ENCODE results near the gene DDX42. TPM values are rescaled to one million over a fixed set of nuclear protein-coding genes. Genes with fewer than 3 reads are reported as not detected.

The DDX42 gene
- total RNA-seq, 4 donors from 2014 or later = 106 to 154 (median 123) TPM

DNA sequence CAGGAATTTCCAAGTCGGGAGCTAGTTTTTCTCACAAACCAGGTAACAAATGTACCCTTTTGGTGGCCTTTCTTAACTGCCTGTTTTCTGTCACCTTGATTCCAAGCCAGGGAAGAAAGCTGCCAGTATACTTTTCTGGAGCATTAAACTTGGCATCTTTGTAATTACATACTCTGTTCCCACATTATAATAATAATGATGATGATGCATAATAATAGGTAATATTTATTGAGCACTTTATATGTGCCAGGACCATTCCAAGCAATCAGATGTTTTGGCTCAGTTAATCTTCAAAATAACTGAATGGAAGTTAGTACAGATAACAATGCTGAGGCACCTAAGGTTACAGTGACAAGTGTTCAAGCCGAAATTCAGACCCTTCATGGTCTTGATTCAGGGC, 42.2 kb downstream of the DDX42 start:
- no peaks in the 10 kb centered on the region for H3K27me3 ChIP-seq
- no peak overlapping the region for H3K4me3 ChIP-seq
- H3K27ac ChIP-seq = no peak overlapping the region
- H3K9me3 ChIP-seq = no peaks in the 10 kb centered on the region
- H3K4me1 ChIP-seq = no peaks in the 10 kb centered on the region
- DNase-seq (ENCODE audit: low spot score in 2 of 2) = no peak
- TF ChIP-seq, protein P1, sequence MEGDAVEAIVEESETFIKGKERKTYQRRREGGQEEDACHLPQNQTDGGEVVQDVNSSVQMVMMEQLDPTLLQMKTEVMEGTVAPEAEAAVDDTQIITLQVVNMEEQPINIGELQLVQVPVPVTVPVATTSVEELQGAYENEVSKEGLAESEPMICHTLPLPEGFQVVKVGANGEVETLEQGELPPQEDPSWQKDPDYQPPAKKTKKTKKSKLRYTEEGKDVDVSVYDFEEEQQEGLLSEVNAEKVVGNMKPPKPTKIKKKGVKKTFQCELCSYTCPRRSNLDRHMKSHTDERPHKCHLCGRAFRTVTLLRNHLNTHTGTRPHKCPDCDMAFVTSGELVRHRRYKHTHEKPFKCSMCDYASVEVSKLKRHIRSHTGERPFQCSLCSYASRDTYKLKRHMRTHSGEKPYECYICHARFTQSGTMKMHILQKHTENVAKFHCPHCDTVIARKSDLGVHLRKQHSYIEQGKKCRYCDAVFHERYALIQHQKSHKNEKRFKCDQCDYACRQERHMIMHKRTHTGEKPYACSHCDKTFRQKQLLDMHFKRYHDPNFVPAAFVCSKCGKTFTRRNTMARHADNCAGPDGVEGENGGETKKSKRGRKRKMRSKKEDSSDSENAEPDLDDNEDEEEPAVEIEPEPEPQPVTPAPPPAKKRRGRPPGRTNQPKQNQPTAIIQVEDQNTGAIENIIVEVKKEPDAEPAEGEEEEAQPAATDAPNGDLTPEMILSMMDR (IDR thresholded peaks at IDR 0.05) = no peak
- TF ChIP-seq POLR2A (IDR thresholded peaks at IDR 0.05) (no peak), EP300 (IDR thresholded peaks at IDR 0.05) (no peak)
- H3K36me3 ChIP-seq = peaks cover 4 to 100% (median 59%) of the 10 kb centered on the region in 3 donors
- 93 to 95% methylated on average over 2 of the region's 2 CpGs for WGBS, 2 donors

DNA sequence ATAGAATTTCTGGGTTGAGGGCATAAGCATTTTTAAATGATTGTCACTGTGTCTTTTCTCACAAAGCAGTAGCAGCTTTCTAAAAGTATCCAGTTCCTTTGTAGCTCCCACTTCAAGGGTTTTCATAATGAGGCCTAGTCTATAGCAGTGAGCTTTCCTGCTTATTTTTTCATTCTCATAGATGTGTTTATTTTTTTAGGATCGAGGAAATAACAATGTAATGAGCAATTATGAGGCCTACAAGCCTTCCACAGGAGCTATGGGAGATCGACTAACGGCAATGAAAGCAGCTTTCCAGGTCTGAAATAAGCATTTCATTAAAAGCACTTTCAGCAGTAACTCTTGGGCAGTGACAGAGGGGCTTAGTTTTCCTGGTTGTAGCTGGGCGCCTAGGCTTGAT, 42.7 kb downstream of the DDX42 start:
- H3K9me3 ChIP-seq = no peaks in the 10 kb centered on the region
- H3K4me3 ChIP-seq = no peak overlapping the region
- H3K4me1 ChIP-seq = no peaks in the 10 kb centered on the region
- H3K27me3 ChIP-seq = no peaks in the 10 kb centered on the region
- TF ChIP-seq POLR2A (IDR thresholded peaks at IDR 0.05) (no peak), EP300 (IDR thresholded peaks at IDR 0.05) (no peak)
- no peak overlapping the region for H3K27ac ChIP-seq
- 84 to 87% methylated on average over 4 of the region's 4 CpGs for WGBS, 2 donors
- no peak for DNase-seq (ENCODE audit: low spot score in 2 of 2)
- peaks cover 4 to 100% (median 61%) of the 10 kb centered on the region in 3 donors for H3K36me3 ChIP-seq

- H3K4me1 ChIP-seq = peaks cover 0 to 1% (median 0%) of the 10 kb centered on the region in 4 donors
- TF ChIP-seq POLR2A (IDR thresholded peaks at IDR 0.05) (no peak), EP300 (IDR thresholded peaks at IDR 0.05) (no peak)
- TF ChIP-seq, protein P1 (IDR thresholded peaks at IDR 0.05) = no peak
- peaks cover 0 to 100% (median 70%) of the 10 kb centered on the region in 3 donors for H3K36me3 ChIP-seq
- no peaks in the 10 kb centered on the region for H3K9me3 ChIP-seq
- no peak overlapping the region for H3K27ac ChIP-seq
- WGBS, 2 donors = 91 to 94% methylated on average over 27 of the region's 27 CpGs
- no peaks in the 10 kb centered on the region for H3K27me3 ChIP-seq
- DNase-seq (ENCODE audit: low spot score in 2 of 2) = no peak
- no peak overlapping the region for H3K4me3 ChIP-seq
Measured at GRCh38 chr17:63817736-63818385, 43.9 kb downstream of the DDX42 start.

DNA sequence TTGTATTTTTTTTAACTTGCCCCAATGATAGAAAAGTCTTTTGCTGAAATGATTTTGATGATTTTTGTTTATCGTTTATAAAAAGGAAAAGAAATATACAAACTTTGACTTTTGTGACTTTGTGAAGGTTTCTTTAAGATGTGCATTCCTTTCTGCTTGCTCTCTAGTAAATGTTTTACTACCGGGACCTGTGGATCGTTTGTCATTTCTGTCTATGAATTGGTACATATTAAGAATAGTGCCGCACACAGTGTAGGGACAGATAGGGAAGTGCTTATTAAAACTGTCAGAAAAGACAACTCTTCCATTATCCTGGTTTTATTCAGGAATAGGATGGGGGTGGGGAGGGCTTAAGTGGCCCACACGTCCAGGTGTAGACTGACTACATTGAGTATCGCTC, 45.2 kb downstream of the DDX42 start:
- no peaks in the 10 kb centered on the region for H3K27me3 ChIP-seq
- 63 to 71% methylated on average over 6 of the region's 6 CpGs for WGBS, 2 donors
- peaks cover 0 to 3% (median 0%) of the 10 kb centered on the region in 4 donors for H3K4me1 ChIP-seq
- H3K4me3 ChIP-seq = no peak overlapping the region
- TF ChIP-seq, protein P1 (IDR thresholded peaks at IDR 0.05) = no peak
- TF ChIP-seq POLR2A (IDR thresholded peaks at IDR 0.05) (no peak), EP300 (IDR thresholded peaks at IDR 0.05) (no peak)
- H3K36me3 ChIP-seq = peaks cover 0 to 100% (median 75%) of the 10 kb centered on the region in 3 donors
- H3K9me3 ChIP-seq = no peaks in the 10 kb centered on the region
- no peak overlapping the region for H3K27ac ChIP-seq
- no peak for DNase-seq (ENCODE audit: low spot score in 2 of 2)

DNA sequence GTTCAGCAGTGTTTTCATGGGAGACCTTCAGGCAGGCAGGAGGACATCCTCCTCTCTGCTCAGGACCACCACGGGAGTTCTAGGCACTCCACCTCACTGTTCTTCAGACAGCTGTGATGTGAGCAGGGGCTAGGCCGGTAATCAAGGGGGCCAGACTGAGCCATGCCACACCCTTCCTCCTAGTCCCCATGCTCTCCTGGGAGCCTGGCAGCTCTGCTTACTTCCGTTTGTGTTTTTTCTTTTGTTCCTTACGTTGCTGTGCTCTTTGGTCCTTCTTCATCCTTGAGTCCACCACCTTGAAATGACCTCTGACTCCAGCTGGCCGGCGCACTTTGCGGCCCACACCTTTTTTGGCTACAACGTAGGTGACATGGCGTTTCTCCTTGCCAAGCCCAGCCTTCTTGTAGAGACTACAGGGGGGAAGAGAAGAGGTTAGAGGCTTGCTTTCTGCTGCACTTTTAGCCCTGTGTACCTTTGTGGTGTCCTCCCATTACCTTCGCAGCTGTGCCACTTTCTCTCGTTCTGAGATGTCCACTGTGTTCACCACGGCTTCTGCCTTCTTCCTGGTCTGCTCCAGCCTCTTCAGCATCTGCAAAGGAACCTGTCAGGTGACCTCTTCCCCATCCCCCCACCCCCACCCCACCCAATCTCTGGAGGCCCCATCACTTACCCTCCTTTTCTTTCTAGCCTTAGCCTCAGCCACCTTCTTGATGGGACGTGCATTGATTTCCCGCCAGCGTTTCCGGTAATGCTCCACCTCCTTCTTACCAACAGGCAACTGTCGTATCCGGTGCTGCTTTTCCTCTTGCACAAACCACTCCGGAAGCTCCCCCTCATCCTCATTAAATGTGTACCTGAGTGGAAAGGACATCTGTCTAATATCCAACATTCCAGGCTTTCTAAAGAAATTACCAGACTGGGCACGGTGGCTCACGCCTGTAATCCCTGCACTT, 45.9 kb downstream of the DDX42 start:
- no peak overlapping the region for H3K4me3 ChIP-seq
- peaks cover 7 to 100% (median 80%) of the 10 kb centered on the region in 3 donors for H3K36me3 ChIP-seq
- 73 to 76% methylated on average over 21 of the region's 21 CpGs for WGBS, 2 donors
- no peak overlapping the region for H3K27ac ChIP-seq
- H3K27me3 ChIP-seq = no peaks in the 10 kb centered on the region
- no peak for DNase-seq (ENCODE audit: low spot score in 2 of 2)
- TF ChIP-seq, protein P1 (IDR thresholded peaks at IDR 0.05) = no peak
- TF ChIP-seq POLR2A (IDR thresholded peaks at IDR 0.05) (no peak), EP300 (IDR thresholded peaks at IDR 0.05) (no peak)
- peaks cover 0 to 3% (median 0%) of the 10 kb centered on the region in 4 donors for H3K4me1 ChIP-seq
- no peaks in the 10 kb centered on the region for H3K9me3 ChIP-seq
